HG03378 (cell line): ENCODE data around the gene SRRM3.
"Not testable (repeated sequence)": the region's sequence is repeated elsewhere in the genome, so short reads cannot be mapped to it uniquely, and the experiment has no call there.

ENCODE experiments used
- ATAC-seq: cut with Tn5 transposase; IDR thresholded peaks from one replicate; pipeline ENCODE4 v1.9.1; 2021; ENCODE audit warnings: mild to moderate bottlenecking, moderate library complexity; ENCODE audit not compliant: unreplicated experiment

SRRM3 gene

GRCh38 chr7:76285604-76286374 lies 84.1 kb downstream of the SRRM3 start:
- ATAC-seq, result no peak

- ATAC-seq, result no peak
Observed at GRCh38 chr7:76286842-76287403, 85.2 kb downstream of the SRRM3 start.

- not testable (repeated sequence) for ATAC-seq
Observed at GRCh38 chr7:76290847-76291350, 89.2 kb downstream of the SRRM3 start.

GRCh38 chr7:76291351-76292212 lies 89.9 kb downstream of the SRRM3 start:
- peak; percentile 86 for ATAC-seq

- no peak for ATAC-seq
Observed at GRCh38 chr7:76292213-76292573, 90.5 kb downstream of the SRRM3 start.

- ATAC-seq, result not testable (repeated sequence)
Observed at GRCh38 chr7:76292911-76293310, 91.2 kb downstream of the SRRM3 start.

- no peak for ATAC-seq
Observed at GRCh38 chr7:76293407-76293901, 91.8 kb downstream of the SRRM3 start.

GRCh38 chr7:76294344-76295024 lies 92.8 kb downstream of the SRRM3 start:
- ATAC-seq, result no peak

- no peak for ATAC-seq
Observed at GRCh38 chr7:76296743-76297740, 95.3 kb downstream of the SRRM3 start.

GRCh38 chr7:76300166-76300731 lies 98.6 kb downstream of the SRRM3 start:
- ATAC-seq, result no peak

GRCh38 chr7:76301000-76301399 lies 99.3 kb downstream of the SRRM3 start:
- ATAC-seq, result no peak

GRCh38 chr7:76302347-76303201 lies 100.9 kb downstream of the SRRM3 start, which contains the start of gene HSPB1:
Gene HSPB1, plus strand, starts transcription at chr7:76302673. Its CDS starts 40 bp downstream, at chr7:76302713.
- ATAC-seq, result peak; percentile 62

GRCh38 chr7:76303202-76304147 lies 101.8 kb downstream of the SRRM3 start:
- no peak for ATAC-seq

- ATAC-seq, result no peak
Observed at GRCh38 chr7:76304888-76305375, 103.2 kb downstream of the SRRM3 start.

- ATAC-seq, result not testable (repeated sequence)
Observed at GRCh38 chr7:76308874-76309273, 107.2 kb downstream of the SRRM3 start.

GRCh38 chr7:76309341-76310101 lies 107.8 kb downstream of the SRRM3 start:
- not testable (repeated sequence) for ATAC-seq
